ENCODE results near the gene UGCG. TPM values are rescaled to one million over a fixed set of nuclear protein-coding genes. Genes with fewer than 3 reads are reported as not detected.

UGCG gene
- total and polyA plus RNA-seq, 2 donors (not counting 1 experiment from before 2014, with no cell fraction given) = 23.9 to 53.5 TPM

DNA sequence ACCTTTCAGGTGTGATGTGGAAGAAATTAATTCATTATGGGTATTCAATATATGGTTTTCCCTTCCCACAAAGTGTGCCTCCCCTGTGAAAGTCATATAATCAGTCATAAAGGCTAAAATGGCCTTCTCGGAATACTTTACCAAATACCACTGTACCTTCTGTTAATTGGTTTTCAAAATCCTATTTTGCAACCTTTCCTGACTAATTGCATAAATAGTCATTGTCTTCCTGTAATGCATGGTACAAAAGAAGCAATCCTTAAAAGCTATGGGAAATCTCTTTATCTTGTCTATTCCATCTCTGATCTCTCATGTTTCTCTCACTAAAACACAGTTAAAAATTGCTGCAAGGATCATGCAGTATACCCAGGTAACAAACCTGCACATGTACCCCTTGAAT lies 44.3 kb upstream of the UGCG start:
- no peaks in the 10 kb centered on the region for H4K20me1 ChIP-seq (ENCODE audit: control insufficient read depth, insufficient read depth, low read length, poor library complexity, severe bottlenecking)
- Mint-ChIP-seq H3K27me3 (no peaks in the 10 kb centered on the region), H3K4me1 (no peaks in the 10 kb centered on the region), H3K27ac (no peak overlapping the region), H3K9me3 (ENCODE audit: insufficient read depth) (no peaks in the 10 kb centered on the region), H3K4me3 (no peak overlapping the region)
- no peak overlapping the region for H2AFZ ChIP-seq (ENCODE audit: insufficient read depth, low read depth, low read length, poor library complexity, severe bottlenecking)
- H3K4me2 ChIP-seq (replicated peaks; ENCODE audit: low read depth, low read length, poor library complexity, severe bottlenecking) = no peak overlapping the region
- no peak overlapping the region for H3K27ac ChIP-seq (ENCODE audit: low read length in 2 of 2)
- H3K4me3 ChIP-seq (ENCODE audit: control extremely low read depth in 1 of 5, extremely low read depth in 1 of 5, insufficient read depth in 1 of 5, low read depth in 2 of 5, low read length in 4 of 5) = no peak overlapping the region
- intact Hi-C loops (cut with micrococcal nuclease) = no loop called here
- H3K9ac ChIP-seq (ENCODE audit: low read length) = no peak overlapping the region
- ATAC-seq (ENCODE audit: low read depth) = no peak
- H3K9me3 ChIP-seq (ENCODE audit: control extremely low read depth in 1 of 3, control insufficient read depth in 2 of 3, insufficient read depth in 1 of 3, low read length in 2 of 3) = peaks cover 0 to 2% (median 0%) of the 10 kb centered on the region in 3 donors
- DNase-seq = no peak
- TF ChIP-seq EZH2 (IDR thresholded peaks at IDR 0.05; ENCODE audit: borderline replicate concordance, insufficient read depth, low read depth, low read length, poor library complexity, severe bottlenecking) (no peak), CTCF (IDR thresholded peaks at IDR 0.05) (no peak)
- H3K4me1 ChIP-seq (ENCODE audit: control insufficient read depth in 2 of 2, insufficient read depth in 2 of 2, low read length in 2 of 2) = no peaks in the 10 kb centered on the region
- POLR2A ChIA-PET = no interaction called here
- H3K36me3 ChIP-seq (replicated peaks in 1 of 2; ENCODE audit: control extremely low read depth in 1 of 2, control insufficient read depth in 1 of 2, extremely low read depth in 1 of 2, insufficient read depth in 2 of 2, low read length in 1 of 2) = no peaks in the 10 kb centered on the region
- CTCF ChIA-PET = no interaction called here
- no peaks in the 10 kb centered on the region for H3K27me3 ChIP-seq (replicated peaks in 1 of 4; ENCODE audit: control extremely low read depth in 1 of 4, control insufficient read depth in 3 of 4, insufficient read depth in 4 of 4, low read length in 3 of 4)
- no CpG with 5 or more reads among the region's 1 CpG for WGBS (ENCODE audit: insufficient coverage)
- no peaks in the 10 kb centered on the region for H3K79me2 ChIP-seq (ENCODE audit: control insufficient read depth, insufficient read depth, low read length)

- Histone ChIP-seq H2AFZ (ENCODE audit: insufficient read depth, low read depth, low read length, poor library complexity, severe bottlenecking) (no peak overlapping the region), H3K27me3 (replicated peaks in 1 of 4; ENCODE audit: control extremely low read depth in 1 of 4, control insufficient read depth in 3 of 4, insufficient read depth in 4 of 4, low read length in 3 of 4) (no peaks in the 10 kb centered on the region), H4K20me1 (ENCODE audit: control insufficient read depth, insufficient read depth, low read length, poor library complexity, severe bottlenecking) (no peaks in the 10 kb centered on the region), H3K79me2 (ENCODE audit: control insufficient read depth, insufficient read depth, low read length) (no peaks in the 10 kb centered on the region), H3K36me3 (replicated peaks in 1 of 2; ENCODE audit: control extremely low read depth in 1 of 2, control insufficient read depth in 1 of 2, extremely low read depth in 1 of 2, insufficient read depth in 2 of 2, low read length in 1 of 2) (no peaks in the 10 kb centered on the region), H3K27ac (ENCODE audit: low read length in 2 of 2) (no peak overlapping the region), H3K4me2 (replicated peaks; ENCODE audit: low read depth, low read length, poor library complexity, severe bottlenecking) (no peak overlapping the region), H3K4me1 (ENCODE audit: control insufficient read depth in 2 of 2, insufficient read depth in 2 of 2, low read length in 2 of 2) (no peaks in the 10 kb centered on the region), H3K9me3 (ENCODE audit: control extremely low read depth in 1 of 3, control insufficient read depth in 2 of 3, insufficient read depth in 1 of 3, low read length in 2 of 3) (peaks cover 0 to 2% (median 0%) of the 10 kb centered on the region in 3 donors), H3K4me3 (ENCODE audit: control extremely low read depth in 1 of 5, extremely low read depth in 1 of 5, insufficient read depth in 1 of 5, low read depth in 2 of 5, low read length in 4 of 5) (no peak overlapping the region), H3K9ac (ENCODE audit: low read length) (no peak overlapping the region)
- TF ChIP-seq CTCF (IDR thresholded peaks at IDR 0.05) (no peak), EZH2 (IDR thresholded peaks at IDR 0.05; ENCODE audit: borderline replicate concordance, insufficient read depth, low read depth, low read length, poor library complexity, severe bottlenecking) (no peak)
- Mint-ChIP-seq H3K4me1 (no peaks in the 10 kb centered on the region), H3K27me3 (no peaks in the 10 kb centered on the region), H3K4me3 (no peak overlapping the region), H3K9me3 (ENCODE audit: insufficient read depth) (no peaks in the 10 kb centered on the region), H3K27ac (no peak overlapping the region)
- intact Hi-C loops (cut with micrococcal nuclease) = no loop called here
- ChIA-PET CTCF (no interaction called here), POLR2A (no interaction called here)
- DNase-seq (no peak), ATAC-seq (ENCODE audit: low read depth) (no peak)
Measured at GRCh38 chr9:111853450-111853827, 43.2 kb upstream of the UGCG start.

Data from B cell (primary cell).